Fibroblast of lung (primary cell): ENCODE data around the gene XXYLT1. TPM values are rescaled to one million over a fixed set of nuclear protein-coding genes. Genes with fewer than 3 reads are reported as not detected.
"Not testable (repeated sequence)": the region's sequence is repeated elsewhere in the genome, so short reads cannot be mapped to it uniquely, and the experiment has no call there.

Experiments
- DNase-seq, 2 donors: peaks; one replicate each; pipeline versions ENCODE4 v3.0.0 to v3.0.0-alpha.2; 2010; ENCODE audit warnings: low read depth in 2 of 2
- H2AFZ ChIP-seq: 2 replicates; pipeline ENCODE4 v1.5.1; 2012; ENCODE audit warnings: low read length, control low read depth, inconsistent platforms
- H3K27ac ChIP-seq: 2 replicates; pipeline ENCODE4 v1.5.1; 2011; ENCODE audit warnings: low read length, control low read depth; ENCODE audit not compliant: insufficient read depth
- H3K27me3 ChIP-seq: 2 replicates; pipeline ENCODE4 v1.5.1; 2011; ENCODE audit warnings: mild to moderate bottlenecking, low read length; ENCODE audit not compliant: control insufficient read depth, insufficient read depth
- H3K36me3 ChIP-seq: 2 replicates; pipeline ENCODE4 v1.5.1; 2011; ENCODE audit warnings: low read length; ENCODE audit not compliant: control insufficient read depth, insufficient read depth
- H3K4me1 ChIP-seq: 2 replicates; pipeline ENCODE4 v1.5.1; 2011; ENCODE audit warnings: low read length; ENCODE audit not compliant: control insufficient read depth, insufficient read depth; ENCODE audit errors: extremely low read depth
- H3K4me2 ChIP-seq: 2 replicates; pipeline ENCODE4 v1.5.1; 2011; ENCODE audit warnings: low read length, control low read depth; ENCODE audit not compliant: insufficient read depth; ENCODE audit errors: extremely low read depth
- H3K4me3 ChIP-seq, 4 experiments: fragments of 200-600 bp in 1 of 4; sonication (generic) in 1 of 4; replicated peaks in 1 of 4; 2 replicates each; pipeline ENCODE4 v1.5.1; 2011 to 2016; ENCODE audit warnings: low read length in 4 of 4, low read depth in 3 of 4, mild to moderate bottlenecking in 3 of 4, control low read depth in 2 of 4, inconsistent platforms in 1 of 4, mixed read lengths in 1 of 4; ENCODE audit not compliant: insufficient read depth in 1 of 4; ENCODE audit errors: control extremely low read depth in 1 of 4
- H3K79me2 ChIP-seq: 2 replicates; pipeline ENCODE4 v1.5.1; 2012; ENCODE audit warnings: mild to moderate bottlenecking, low read length, inconsistent platforms; ENCODE audit not compliant: control insufficient read depth, insufficient read depth
- H3K9ac ChIP-seq: 2 replicates; pipeline ENCODE4 v1.5.1; 2011; ENCODE audit warnings: mild to moderate bottlenecking, low read length, control low read depth; ENCODE audit not compliant: insufficient read depth
- H3K9me3 ChIP-seq: 2 replicates; pipeline ENCODE4 v1.5.1; 2012; ENCODE audit warnings: low read depth, low read length; ENCODE audit not compliant: control insufficient read depth, insufficient read depth
- H4K20me1 ChIP-seq: 2 replicates; pipeline ENCODE4 v1.5.1; 2011; ENCODE audit warnings: low read length; ENCODE audit not compliant: control insufficient read depth, insufficient read depth; ENCODE audit errors: extremely low read depth
- EZH2 ChIP-seq: IDR thresholded peaks from 2 replicates; pipeline ENCODE4 v1.5.1; 2012; ENCODE audit warnings: low read length, control low read depth, mild to moderate bottlenecking; ENCODE audit errors: missing control alignments
- polyA plus RNA-seq, 2 donors: library from polyadenylated mRNA; depleted of rRNA in 1 of 2; stranded (reverse) in 1 of 2; unstranded in 1 of 2; fragments of >200 nt; gene quantifications; 2 replicates each; pipeline ENCODE4 v1.2.1, GENCODE V29; 2011 to 2012; ENCODE audit warnings: missing spikeins in 1 of 2
- total RNA-seq: library from RNA; depleted of rRNA; stranded (reverse); fragments of >200 nt; gene quantifications from 2 replicates; pipeline ENCODE4 v1.2.1, GENCODE V29; 2014
- TF ChIP-seq, protein P1 (sequence below), 2 donors: IDR thresholded peaks in 1 of 2; conservative IDR thresholded peaks in 1 of 2; 1 replicate in 1 of 2; 2 replicates in 1 of 2; pipeline ENCODE4 v1.5.1; 2011 to 2012; ENCODE audit warnings: low read length in 2 of 2, control low read depth in 1 of 2, inconsistent platforms in 1 of 2, low read depth in 1 of 2, mild to moderate bottlenecking in 1 of 2

The XXYLT1 gene
- total and polyA plus RNA-seq, 2 donors (not counting 1 experiment from before 2014, with no cell fraction given), result 12.4 to 18.5 TPM

DNA sequence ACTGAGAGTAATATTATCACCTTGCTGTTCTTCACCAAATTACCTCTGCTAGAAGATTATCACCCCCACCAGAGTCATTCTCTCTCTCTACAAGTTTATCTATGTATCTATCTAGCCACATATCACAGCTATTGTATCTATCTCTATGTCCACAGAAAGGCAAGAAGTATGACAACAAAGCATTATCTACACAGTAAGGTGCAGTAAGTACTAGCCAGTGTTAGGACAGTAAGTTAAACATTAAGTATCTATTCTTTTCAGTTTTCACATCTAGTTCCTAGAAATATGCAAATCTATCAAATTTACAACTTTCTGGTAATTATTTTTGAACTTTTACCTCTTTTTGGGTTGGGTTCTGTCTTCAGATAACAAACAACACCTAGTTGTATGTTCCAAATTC, 26.5 kb upstream of the XXYLT1 start:
- TF ChIP-seq EZH2, result no peak
- TF ChIP-seq, protein P1, sequence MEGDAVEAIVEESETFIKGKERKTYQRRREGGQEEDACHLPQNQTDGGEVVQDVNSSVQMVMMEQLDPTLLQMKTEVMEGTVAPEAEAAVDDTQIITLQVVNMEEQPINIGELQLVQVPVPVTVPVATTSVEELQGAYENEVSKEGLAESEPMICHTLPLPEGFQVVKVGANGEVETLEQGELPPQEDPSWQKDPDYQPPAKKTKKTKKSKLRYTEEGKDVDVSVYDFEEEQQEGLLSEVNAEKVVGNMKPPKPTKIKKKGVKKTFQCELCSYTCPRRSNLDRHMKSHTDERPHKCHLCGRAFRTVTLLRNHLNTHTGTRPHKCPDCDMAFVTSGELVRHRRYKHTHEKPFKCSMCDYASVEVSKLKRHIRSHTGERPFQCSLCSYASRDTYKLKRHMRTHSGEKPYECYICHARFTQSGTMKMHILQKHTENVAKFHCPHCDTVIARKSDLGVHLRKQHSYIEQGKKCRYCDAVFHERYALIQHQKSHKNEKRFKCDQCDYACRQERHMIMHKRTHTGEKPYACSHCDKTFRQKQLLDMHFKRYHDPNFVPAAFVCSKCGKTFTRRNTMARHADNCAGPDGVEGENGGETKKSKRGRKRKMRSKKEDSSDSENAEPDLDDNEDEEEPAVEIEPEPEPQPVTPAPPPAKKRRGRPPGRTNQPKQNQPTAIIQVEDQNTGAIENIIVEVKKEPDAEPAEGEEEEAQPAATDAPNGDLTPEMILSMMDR (conservative IDR thresholded peaks at IDR 0.05 in 1 of 2, IDR thresholded peaks at IDR 0.05 in 1 of 2; ENCODE audit: low read depth in 1 of 2, low read length in 2 of 2), result no peak
- no peak for DNase-seq
- H3K36me3 ChIP-seq, result no peaks in the 10 kb centered on the region

DNA sequence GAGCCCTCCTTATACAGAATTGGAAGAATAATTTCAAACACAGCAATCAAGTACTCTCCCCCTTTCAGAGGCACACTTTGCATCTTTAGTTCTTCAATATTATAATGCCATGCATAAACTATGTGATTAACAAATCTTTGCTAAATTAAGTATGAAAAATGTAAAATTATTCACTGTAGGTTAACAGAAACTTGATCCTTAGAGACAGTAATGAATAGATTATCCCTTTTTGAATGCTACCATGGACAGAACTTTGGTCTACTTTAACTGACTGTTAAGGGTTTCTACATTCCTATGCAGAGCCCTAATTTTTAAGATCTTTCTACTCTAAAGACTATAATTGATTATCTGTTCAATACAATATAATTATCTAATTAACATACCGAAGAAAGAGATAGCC, 25.7 kb upstream of the XXYLT1 start:
- Histone ChIP-seq H3K27me3 (no peaks in the 10 kb centered on the region), H3K9ac (no peak overlapping the region), H3K4me1 (no peaks in the 10 kb centered on the region), H3K79me2 (no peaks in the 10 kb centered on the region), H3K9me3 (no peaks in the 10 kb centered on the region), H2AFZ (no peak overlapping the region), H3K36me3 (no peaks in the 10 kb centered on the region), H3K27ac (no peak overlapping the region), H3K4me2 (no peak overlapping the region), H4K20me1 (no peaks in the 10 kb centered on the region), H3K4me3 (no peak overlapping the region)
- no peak for TF ChIP-seq EZH2
- TF ChIP-seq, protein P1 (conservative IDR thresholded peaks at IDR 0.05 in 1 of 2, IDR thresholded peaks at IDR 0.05 in 1 of 2; ENCODE audit: low read depth in 1 of 2, low read length in 2 of 2), result no peak
- DNase-seq, result no peak

More for the DNA sequence above, 26.5 kb upstream of the XXYLT1 start:
- no peaks in the 10 kb centered on the region for H3K9me3 ChIP-seq
- no peak overlapping the region for H3K9ac ChIP-seq
- H3K4me2 ChIP-seq, result no peak overlapping the region
- no peaks in the 10 kb centered on the region for H4K20me1 ChIP-seq
- H3K79me2 ChIP-seq, result no peaks in the 10 kb centered on the region
- H3K4me3 ChIP-seq, result no peak overlapping the region
- H3K27ac ChIP-seq, result no peak overlapping the region
- H3K4me1 ChIP-seq, result no peaks in the 10 kb centered on the region
- H3K27me3 ChIP-seq, result no peaks in the 10 kb centered on the region
- H2AFZ ChIP-seq, result no peak overlapping the region

DNA sequence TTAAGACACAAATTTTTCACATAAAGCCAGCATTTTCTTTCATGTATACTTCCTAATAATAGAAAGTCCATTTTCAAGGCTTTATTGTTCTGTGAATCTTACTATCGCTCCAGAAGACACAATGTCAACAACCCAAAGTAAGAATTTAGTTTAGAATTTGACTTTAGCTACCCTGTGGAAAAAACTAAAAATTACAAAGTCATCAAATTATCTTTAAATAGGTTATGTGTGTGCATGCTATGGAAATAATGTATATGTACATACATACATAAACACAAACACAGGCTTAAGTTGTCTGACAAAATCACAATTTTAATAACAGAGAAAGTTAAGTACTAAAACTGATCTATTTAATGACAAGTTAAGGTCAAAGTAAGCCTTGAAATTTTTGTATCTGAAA, 20.2 kb upstream of the XXYLT1 start:
- TF ChIP-seq, protein P1 (conservative IDR thresholded peaks at IDR 0.05 in 1 of 2, IDR thresholded peaks at IDR 0.05 in 1 of 2; ENCODE audit: low read depth in 1 of 2, low read length in 2 of 2), result no peak
- no peak for TF ChIP-seq EZH2
- H3K36me3 ChIP-seq, result no peaks in the 10 kb centered on the region
- H3K27ac ChIP-seq, result no peak overlapping the region
- H3K79me2 ChIP-seq, result no peaks in the 10 kb centered on the region
- no peaks in the 10 kb centered on the region for H3K9me3 ChIP-seq
- H3K4me1 ChIP-seq, result peaks cover 5% of the 10 kb centered on the region
- no peak overlapping the region for H3K4me3 ChIP-seq
- no peaks in the 10 kb centered on the region for H3K27me3 ChIP-seq
- H2AFZ ChIP-seq, result no peak overlapping the region
- no peaks in the 10 kb centered on the region for H4K20me1 ChIP-seq
- H3K4me2 ChIP-seq, result no peak overlapping the region
- no peak for DNase-seq
- no peak overlapping the region for H3K9ac ChIP-seq

DNA sequence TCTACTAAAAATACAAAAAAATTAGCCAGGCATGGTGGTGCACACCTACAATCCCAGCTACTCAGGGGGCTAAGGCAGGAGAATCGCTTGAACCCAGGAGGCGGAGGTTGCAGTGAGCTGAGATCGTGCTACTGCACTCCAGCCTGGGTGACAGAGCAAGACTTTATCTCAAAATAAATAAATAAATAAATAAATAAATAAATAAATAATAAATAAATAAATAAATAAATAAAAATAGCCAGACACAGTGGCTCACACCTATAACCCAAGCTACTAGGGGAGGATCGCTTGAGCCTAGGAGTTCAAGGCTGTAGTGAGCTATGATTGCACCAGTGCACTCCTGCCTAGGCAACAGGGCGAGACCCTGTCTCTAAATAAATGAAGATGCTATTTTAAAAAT, 19.7 kb upstream of the XXYLT1 start:
- DNase-seq, H3K9me3 ChIP-seq, H3K9ac ChIP-seq, H3K4me1 ChIP-seq, H4K20me1 ChIP-seq, H3K79me2 ChIP-seq, H3K27me3 ChIP-seq, H3K4me2 ChIP-seq, H2AFZ ChIP-seq, H3K4me3 ChIP-seq, H3K36me3 ChIP-seq, H3K27ac ChIP-seq: not testable (repeated sequence)
